GM21390 (cell line): ENCODE results near the gene LAMA5.

Experiments
- ATAC-seq: cut with Tn5 transposase; IDR thresholded peaks from one replicate; pipeline ENCODE4 v1.9.1; 2021; ENCODE audit not compliant: unreplicated experiment

LAMA5 gene

GRCh38 chr20:62274332-62274950 lies 92.7 kb downstream of the LAMA5 start:
- no peak for ATAC-seq

- no peak for ATAC-seq
Observed at GRCh38 chr20:62273416-62273815, 93.7 kb downstream of the LAMA5 start.

GRCh38 chr20:62272200-62272599 lies 94.9 kb downstream of the LAMA5 start:
- no peak for ATAC-seq

GRCh38 chr20:62269871-62270270 lies 97.2 kb downstream of the LAMA5 start:
- no peak for ATAC-seq

GRCh38 chr20:62269378-62269777 lies 97.7 kb downstream of the LAMA5 start:
- ATAC-seq, result no peak

- no peak for ATAC-seq
Observed at GRCh38 chr20:62268228-62268900, 98.7 kb downstream of the LAMA5 start.

GRCh38 chr20:62267543-62267942 lies 99.6 kb downstream of the LAMA5 start:
- no peak for ATAC-seq

- ATAC-seq, result no peak
Observed at GRCh38 chr20:62266851-62267250, 100.3 kb downstream of the LAMA5 start.

GRCh38 chr20:62266340-62266739 lies 100.8 kb downstream of the LAMA5 start:
- ATAC-seq, result no peak

- ATAC-seq, result no peak
Observed at GRCh38 chr20:62265365-62265764, 101.7 kb downstream of the LAMA5 start.

GRCh38 chr20:62263396-62263795 lies 103.7 kb downstream of the LAMA5 start:
- no peak for ATAC-seq

- ATAC-seq, result no peak
Observed at GRCh38 chr20:62262064-62262463, 105.0 kb downstream of the LAMA5 start.

- ATAC-seq, result no peak
Observed at GRCh38 chr20:62259294-62259565, 107.9 kb downstream of the LAMA5 start.
